GM12875 (cell line): ENCODE data around the gene HIP1.
"Not testable (repeated sequence)": the region's sequence is repeated elsewhere in the genome, so short reads cannot be mapped to it uniquely, and the experiment has no call there.

Experiments
- H3K4me3 ChIP-seq: one replicate; pipeline ENCODE4 v1.5.1; 2011; ENCODE audit warnings: low read depth, low read length, control low read depth
- TF ChIP-seq, protein P1 (sequence below): IDR thresholded peaks from 2 replicates; pipeline ENCODE4 v1.5.1; 2011; ENCODE audit warnings: low read depth, mild to moderate bottlenecking, control low read depth, inconsistent platforms, low read length, moderate library complexity, borderline replicate concordance; ENCODE audit not compliant: insufficient read depth

Gene HIP1

DNA sequence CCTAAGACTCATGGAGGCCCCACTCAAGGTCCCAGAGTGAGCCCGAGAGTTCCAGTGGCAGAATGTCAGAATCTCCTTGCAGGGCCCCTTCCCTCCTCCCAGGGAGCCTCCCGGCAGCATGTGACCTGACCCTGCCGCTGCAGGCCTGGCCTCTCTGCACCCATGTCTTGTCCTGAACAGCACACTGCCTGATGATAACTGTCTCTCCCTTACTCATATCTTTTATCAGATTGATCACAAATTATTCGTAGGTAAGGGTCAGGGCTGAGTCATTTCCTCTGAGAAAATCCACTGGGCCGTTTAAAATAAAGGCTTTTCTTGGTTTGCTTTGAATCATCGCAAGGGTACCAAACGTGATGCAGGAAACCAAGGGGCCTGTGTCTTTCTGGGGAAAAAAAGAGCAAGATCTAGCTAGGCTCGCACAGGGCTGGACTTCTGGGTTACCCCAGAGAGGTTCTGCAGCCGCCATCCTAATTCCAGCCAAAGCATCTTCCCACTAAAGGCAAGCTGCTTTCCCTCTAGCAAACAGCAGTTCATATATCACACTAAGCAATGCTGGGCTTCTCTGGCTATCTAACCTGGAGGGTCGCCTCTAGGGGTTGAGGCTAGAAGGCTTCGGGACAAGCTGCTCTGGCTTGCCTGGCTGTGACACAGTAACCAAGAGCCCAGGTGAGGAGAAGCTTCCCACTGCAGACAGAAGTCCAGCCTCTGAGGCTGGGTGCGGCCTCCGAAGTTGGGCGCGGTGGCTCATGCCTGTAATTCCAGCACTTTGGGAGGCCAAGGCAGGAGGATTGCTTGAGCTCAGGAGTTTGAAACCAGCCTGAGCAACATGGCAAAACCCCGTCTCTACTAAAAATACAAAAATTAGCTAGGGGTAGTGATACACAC, 141.8 kb downstream of the HIP1 start:
- H3K4me3 ChIP-seq, result no peak overlapping the region
- TF ChIP-seq, protein P1, sequence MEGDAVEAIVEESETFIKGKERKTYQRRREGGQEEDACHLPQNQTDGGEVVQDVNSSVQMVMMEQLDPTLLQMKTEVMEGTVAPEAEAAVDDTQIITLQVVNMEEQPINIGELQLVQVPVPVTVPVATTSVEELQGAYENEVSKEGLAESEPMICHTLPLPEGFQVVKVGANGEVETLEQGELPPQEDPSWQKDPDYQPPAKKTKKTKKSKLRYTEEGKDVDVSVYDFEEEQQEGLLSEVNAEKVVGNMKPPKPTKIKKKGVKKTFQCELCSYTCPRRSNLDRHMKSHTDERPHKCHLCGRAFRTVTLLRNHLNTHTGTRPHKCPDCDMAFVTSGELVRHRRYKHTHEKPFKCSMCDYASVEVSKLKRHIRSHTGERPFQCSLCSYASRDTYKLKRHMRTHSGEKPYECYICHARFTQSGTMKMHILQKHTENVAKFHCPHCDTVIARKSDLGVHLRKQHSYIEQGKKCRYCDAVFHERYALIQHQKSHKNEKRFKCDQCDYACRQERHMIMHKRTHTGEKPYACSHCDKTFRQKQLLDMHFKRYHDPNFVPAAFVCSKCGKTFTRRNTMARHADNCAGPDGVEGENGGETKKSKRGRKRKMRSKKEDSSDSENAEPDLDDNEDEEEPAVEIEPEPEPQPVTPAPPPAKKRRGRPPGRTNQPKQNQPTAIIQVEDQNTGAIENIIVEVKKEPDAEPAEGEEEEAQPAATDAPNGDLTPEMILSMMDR, result no peak

GRCh38 chr7:75595766-75596165, 143.0 kb downstream of the HIP1 start:
- TF ChIP-seq, protein P1, result no peak
- H3K4me3 ChIP-seq, result no peak overlapping the region

DNA sequence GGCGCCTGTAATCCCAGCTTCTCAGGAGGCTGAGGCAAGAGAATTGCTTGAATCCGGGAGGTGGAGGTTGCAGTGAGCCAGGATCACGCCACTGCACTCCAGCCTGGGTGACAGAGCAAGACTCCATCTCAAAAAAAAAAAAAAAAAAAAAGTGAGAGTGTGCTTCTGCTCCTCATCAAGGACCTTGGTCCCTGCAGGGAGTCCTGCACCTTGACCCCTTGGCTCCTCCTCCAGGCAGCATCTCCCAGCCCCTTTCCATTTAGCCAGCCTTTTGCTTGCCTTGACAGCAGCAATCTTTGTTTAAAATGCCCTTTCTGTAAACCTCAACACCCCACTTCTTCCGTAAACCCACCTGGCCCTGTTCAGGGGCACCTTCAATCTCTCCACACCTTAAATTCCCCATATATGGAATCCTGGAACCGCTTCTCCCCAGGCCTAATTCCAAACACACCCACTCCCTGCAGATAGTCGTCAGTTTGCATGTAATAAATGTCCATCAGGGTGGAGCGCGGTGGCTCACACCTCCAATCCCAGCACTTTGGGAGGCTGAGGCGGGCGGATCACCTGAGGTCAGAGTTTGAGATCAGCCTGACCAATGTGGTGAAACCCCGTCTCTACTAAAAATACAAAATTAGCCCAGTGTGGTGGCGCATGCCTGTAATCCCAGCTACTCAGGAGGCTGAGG, 145.1 kb downstream of the HIP1 start:
- H3K4me3 ChIP-seq, result not testable (repeated sequence)

DNA sequence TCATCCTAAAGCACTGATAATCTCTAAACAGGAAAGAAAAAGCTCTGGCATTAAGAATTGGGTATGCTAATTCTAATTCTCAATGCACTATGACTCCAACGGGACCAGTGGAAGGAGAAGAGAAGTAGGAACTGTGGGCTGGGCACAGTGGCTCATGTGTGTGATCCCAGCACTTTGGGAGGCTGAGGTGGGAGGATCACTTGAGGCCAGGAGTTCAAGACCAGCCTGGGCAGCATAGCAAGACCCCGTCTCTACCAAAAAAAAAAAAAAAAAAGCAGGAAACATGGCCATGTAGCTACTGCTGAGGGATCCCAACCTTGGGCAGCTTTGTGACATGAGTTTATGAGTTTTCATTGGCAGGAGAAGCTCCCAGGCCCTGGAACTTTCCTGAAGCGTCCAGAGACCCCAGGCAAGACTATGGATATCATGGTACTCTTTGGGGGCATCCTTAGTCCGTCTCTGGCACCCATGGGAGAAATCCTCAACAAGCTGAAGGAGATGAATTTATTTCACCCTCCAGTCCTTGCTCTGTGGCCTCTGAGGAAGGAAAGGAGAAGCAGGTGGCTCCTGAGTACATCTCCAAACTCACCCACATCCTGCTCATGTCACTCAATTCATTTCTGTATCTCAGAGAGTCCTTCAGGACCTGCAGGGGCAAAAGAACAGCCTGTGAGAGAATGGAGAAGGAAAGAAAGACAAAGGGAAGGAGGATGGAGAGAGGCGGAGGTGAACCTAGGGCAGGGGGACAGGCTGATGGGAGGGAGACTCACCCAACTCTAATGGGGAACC, 147.1 kb downstream of the HIP1 start:
- TF ChIP-seq, protein P1, result no peak

DNA sequence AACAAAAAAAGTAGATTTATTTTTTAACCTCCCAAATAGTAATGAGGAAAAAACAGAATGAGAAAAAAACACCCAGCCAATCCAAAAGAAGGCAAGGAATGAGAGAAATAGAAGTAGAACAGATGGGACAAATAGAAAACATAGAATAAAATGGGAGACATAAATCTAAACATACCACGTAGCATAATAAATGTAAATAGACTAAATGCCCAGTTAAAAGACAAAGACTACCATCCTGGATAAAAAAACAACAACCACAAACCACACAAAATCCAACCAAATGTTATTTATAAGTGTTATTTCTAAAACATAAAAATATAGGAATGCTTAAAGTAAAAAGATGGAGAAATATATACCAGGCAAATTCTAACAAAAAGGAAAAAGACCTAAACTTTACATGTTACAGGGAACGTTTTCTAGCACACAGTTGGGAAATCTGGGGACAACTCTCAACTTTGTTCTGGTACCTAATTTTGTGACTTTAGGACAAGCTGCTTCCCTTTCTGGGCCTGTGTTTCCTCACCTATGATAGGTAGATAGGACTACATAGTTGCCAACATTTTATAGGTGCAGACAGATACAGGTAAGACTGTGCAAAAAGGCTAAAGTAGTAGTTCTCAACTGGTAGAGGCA, 148.3 kb downstream of the HIP1 start:
- no peak overlapping the region for H3K4me3 ChIP-seq
- TF ChIP-seq, protein P1, result no peak

More for the DNA sequence above, 147.1 kb downstream of the HIP1 start:
- no peak overlapping the region for H3K4me3 ChIP-seq

DNA sequence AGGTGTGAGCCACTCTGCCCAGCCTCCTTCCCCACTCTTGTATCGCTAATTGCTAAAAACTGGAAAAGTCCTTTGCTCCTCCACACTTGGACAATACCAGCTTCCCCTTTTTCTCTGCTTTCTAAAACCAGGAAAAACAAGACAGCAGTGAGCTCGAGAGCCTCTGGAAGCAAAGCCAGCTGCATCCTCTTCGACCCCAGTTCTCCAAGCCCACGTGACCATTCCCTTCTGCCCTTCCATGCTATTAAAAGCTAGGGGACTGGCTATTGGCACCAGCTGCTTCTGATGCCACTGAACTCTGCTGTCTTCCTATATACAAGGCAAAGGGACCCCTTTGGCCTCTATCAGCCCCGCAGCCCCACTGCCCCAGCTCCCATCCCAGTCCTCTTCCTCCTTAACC, 154.4 kb downstream of the HIP1 start:
- TF ChIP-seq, protein P1, result no peak
- no peak overlapping the region for H3K4me3 ChIP-seq

DNA sequence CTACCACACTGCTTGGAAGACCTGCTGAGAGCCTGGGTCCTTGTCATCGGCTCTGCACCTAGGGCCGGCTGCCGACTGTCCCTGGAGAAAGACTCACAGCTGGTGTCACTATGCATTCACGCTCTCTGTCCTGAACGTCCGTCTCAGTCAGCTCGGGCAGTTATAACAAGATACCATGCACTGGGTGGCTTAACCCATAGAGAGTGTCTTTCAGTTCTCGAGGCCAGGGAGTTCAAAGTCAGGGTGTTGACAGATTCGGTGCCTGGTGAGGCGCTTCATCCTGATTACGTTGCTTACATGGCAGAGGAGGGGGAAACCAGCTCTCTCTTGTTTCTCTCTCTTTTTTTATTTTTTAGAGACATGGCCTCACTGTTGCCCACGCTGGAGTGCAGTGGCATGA, 155.5 kb downstream of the HIP1 start:
- no peak overlapping the region for H3K4me3 ChIP-seq
- TF ChIP-seq, protein P1, result no peak
